ENCODE measurements around the gene PPP1R27.

PPP1R27 gene

GRCh38 chr17:81870981-81871386 is 36.1 kb upstream of the PPP1R27 start, which contains the start of gene ARHGDIA:
TSS of gene ARHGDIA (minus strand) at chr17:81871337. CDS start at chr17:81869930, 1,407 bp downstream.
- DNase-seq (ENCODE audit: low read depth), result no peak
- no peak for TF ChIP-seq CTCF (IDR thresholded peaks at IDR 0.05; ENCODE audit: insufficient read depth, low read depth, low read length, missing control alignments)
- H3K4me3 ChIP-seq (ENCODE audit: low read length), result peak within 1 kb of the TSS; percentile 68

DNA sequence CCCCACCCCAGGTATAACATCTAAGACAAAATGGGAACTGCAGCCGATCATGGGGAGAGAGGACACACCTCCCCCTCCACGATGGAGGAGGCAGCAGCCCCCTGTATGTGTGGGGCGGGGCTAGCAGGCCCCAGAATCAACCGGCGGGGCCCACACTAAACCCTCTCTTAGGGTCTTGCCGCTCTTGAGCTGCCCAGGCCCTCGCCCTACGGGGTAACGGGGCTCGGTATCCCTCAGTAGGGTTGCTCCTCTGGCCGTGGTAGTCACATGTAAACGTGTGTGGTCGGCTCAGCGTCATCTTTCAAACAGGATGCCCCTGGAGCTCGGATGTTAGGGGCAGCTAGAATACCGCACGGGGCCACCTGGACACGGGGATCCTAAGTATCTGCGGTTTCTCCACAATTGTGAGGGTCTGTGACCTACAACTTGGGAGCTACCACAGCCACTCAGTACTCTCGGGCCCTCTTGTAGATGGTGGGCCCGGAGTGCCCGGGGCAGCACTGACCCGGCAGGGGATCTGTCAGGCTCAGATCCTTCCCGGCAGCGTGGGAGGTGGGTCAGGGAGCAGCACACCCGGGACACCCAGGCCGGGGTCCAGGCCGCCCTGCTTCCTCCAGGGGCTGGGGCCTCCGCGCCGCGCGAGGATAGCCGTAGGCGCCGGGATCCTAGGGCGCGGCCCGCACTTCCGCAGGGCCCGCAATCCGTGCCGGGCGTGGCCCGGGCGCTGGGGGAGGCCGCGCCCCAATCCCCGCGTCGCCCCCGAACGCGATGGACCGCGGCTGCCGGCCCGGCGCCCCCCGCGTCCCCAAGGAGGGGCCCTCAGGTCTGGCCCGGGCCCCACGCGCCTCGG is 35.5 kb upstream of the PPP1R27 start:
- TF ChIP-seq CTCF (IDR thresholded peaks at IDR 0.05; ENCODE audit: insufficient read depth, low read depth, low read length, missing control alignments), result no peak
- H3K4me3 ChIP-seq (ENCODE audit: low read length), result peak overlapping the region; percentile 67
- peak; percentile 45 for DNase-seq (ENCODE audit: low read depth)

- peak overlapping the region; percentile 67 for H3K4me3 ChIP-seq (ENCODE audit: low read length)
- DNase-seq (ENCODE audit: low read depth), result peak; percentile 29
- TF ChIP-seq CTCF (IDR thresholded peaks at IDR 0.05; ENCODE audit: insufficient read depth, low read depth, low read length, missing control alignments), result peak; percentile 38
Observed at GRCh38 chr17:81869221-81870130, 34.6 kb upstream of the PPP1R27 start.

DNA sequence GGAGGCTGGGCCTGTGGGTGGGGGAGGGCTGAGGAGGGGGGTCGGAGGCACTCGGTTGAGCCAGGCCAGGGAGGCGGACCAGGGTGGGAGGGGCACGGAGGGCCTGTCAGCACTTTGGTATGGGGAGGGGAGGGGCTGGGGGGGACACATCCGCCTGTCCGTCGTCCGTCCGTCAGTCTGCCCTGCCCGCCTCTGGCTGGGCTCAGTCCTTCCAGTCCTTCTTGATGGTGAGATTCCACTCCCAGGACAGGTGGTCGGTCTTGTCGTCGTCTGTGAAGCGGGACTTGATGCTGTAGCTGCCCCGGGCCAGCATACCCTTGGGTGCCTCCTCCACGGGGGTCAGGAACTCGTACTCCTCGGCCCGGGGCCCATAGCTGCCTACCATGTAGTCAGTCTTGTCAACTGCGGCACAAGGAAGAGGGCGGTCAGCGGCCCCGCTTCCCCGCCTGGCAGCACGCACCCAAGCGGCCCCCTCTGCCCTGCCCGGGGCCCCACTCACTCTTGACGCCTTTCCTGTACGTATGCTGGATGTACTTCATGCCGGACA is 33.9 kb upstream of the PPP1R27 start:
- TF ChIP-seq CTCF (IDR thresholded peaks at IDR 0.05; ENCODE audit: insufficient read depth, low read depth, low read length, missing control alignments), result no peak
- peak; percentile 78 for DNase-seq (ENCODE audit: low read depth)
- H3K4me3 ChIP-seq (ENCODE audit: low read length), result no peak overlapping the region

DNA sequence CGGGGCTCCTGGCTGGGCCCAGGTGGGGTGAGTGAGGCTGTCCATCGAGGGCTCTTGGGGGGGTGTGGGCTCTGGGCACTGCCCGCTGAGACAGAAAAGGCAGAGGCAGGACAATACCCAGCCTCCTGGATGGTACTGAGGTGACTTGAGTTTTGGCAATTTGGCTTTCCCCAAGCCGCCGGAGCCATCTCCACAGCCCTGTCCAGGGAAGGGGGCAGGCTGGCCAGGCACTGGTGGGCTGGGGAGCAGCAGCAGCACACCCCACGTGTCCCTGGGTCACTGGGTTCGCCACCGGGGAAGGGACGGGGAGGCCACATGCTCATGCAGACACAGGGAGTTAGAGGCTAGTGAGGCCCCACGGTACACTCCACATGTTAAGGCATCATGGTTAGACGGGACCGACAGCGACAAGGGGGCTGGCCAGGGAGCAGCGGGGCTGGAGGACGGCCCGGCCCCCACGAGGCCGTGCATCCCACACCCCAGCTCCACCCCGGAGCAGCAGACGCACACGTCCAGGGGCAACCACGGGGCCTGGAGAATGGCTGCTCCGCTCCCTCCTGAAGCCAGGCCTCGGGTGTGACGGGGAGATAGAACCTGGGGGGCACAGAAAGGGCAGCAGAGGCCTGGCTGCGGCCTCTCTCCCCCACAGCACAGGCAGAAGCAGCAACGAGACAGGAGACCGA is 33.3 kb upstream of the PPP1R27 start:
- DNase-seq (ENCODE audit: low read depth), result peak; percentile 28
- H3K4me3 ChIP-seq (ENCODE audit: low read length), result no peak overlapping the region
- no peak for TF ChIP-seq CTCF (IDR thresholded peaks at IDR 0.05; ENCODE audit: insufficient read depth, low read depth, low read length, missing control alignments)
